ENCODE data around the gene TUBAL3. TPM values are rescaled to one million over a fixed set of nuclear protein-coding genes. Genes with fewer than 3 reads are reported as not detected.

Gene TUBAL3
- total RNA-seq, 4 donors from 2014 or later, result 0.57 TPM; not detected in 3

GRCh38 chr10:5373307-5373706, 31.3 kb downstream of the TUBAL3 start:
- no peak for TF ChIP-seq CTCF (IDR thresholded peaks at IDR 0.05; ENCODE audit: low read depth)

GRCh38 chr10:5370493-5371352, 33.9 kb downstream of the TUBAL3 start:
- no peak for TF ChIP-seq CTCF (IDR thresholded peaks at IDR 0.05; ENCODE audit: low read depth)

- no peak for TF ChIP-seq CTCF (IDR thresholded peaks at IDR 0.05; ENCODE audit: low read depth)
These were observed 35.1 kb downstream of the TUBAL3 start for GRCh38 chr10:5369362-5370158.

- TF ChIP-seq CTCF (IDR thresholded peaks at IDR 0.05; ENCODE audit: low read depth), result no peak
These were observed 38.7 kb downstream of the TUBAL3 start for GRCh38 chr10:5365928-5366327.

GRCh38 chr10:5364890-5365338, 39.7 kb downstream of the TUBAL3 start, which contains the start of gene UCN3:
TSS of gene UCN3 (plus strand) at chr10:5364966. CDS start at chr10:5373721, 8,755 bp downstream.
- no peak for TF ChIP-seq CTCF (IDR thresholded peaks at IDR 0.05; ENCODE audit: low read depth)

- TF ChIP-seq CTCF (IDR thresholded peaks at IDR 0.05; ENCODE audit: low read depth), result no peak
These were observed 40.3 kb downstream of the TUBAL3 start for GRCh38 chr10:5364374-5364773.

- TF ChIP-seq CTCF (IDR thresholded peaks at IDR 0.05; ENCODE audit: low read depth), result no peak
These were observed 41.8 kb downstream of the TUBAL3 start for GRCh38 chr10:5362873-5363272.
